HL-60/S4 (cell line): ENCODE results near the gene RANBP3.
"Not testable (repeated sequence)": the region's sequence is repeated elsewhere in the genome, so short reads cannot be mapped to it uniquely, and the experiment has no call there.

Source experiments
- in situ Hi-C: fragments of 300-500 bp; cut with MboI; formaldehyde crosslinking; loops from 2 replicates; pipeline ENCODE4 v1.14.3; 2022; ENCODE audit warnings: low sequenced_read_pairs

Gene RANBP3

GRCh38 chr19:6007866-6008265, 29.9 kb upstream of the RANBP3 start:
- in situ Hi-C loops = no loop called here

GRCh38 chr19:6006896-6007295, 29.0 kb upstream of the RANBP3 start:
- in situ Hi-C loops = no loop called here

GRCh38 chr19:6006070-6006446, 28.1 kb upstream of the RANBP3 start:
- in situ Hi-C loops = not testable (repeated sequence)

- in situ Hi-C loops = no loop called here
Observed at GRCh38 chr19:6005321-6006069, 27.6 kb upstream of the RANBP3 start.

- in situ Hi-C loops = no loop called here
Observed at GRCh38 chr19:6003976-6004375, 26.0 kb upstream of the RANBP3 start.

DNA sequence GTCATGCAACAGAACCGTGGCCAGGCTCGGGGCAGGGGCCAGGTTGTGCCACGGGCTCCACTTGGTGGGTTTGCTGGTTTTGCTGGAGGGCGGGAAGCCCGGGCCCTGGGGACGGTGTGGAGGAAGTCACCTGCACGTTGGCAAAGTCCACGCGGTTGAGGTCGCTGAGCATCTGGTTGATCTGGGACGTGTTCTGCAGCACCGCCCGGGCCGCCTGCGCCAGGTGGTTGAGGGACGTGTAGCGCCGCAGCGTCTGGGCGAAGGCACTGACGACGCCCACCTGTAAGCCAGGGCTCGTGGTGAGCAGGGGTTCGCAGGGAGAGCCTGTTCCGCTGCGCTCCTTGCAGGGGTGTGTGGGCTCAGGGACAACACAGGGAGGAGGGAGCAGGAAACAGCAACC, 24.7 kb upstream of the RANBP3 start:
- in situ Hi-C loops = no loop called here

DNA sequence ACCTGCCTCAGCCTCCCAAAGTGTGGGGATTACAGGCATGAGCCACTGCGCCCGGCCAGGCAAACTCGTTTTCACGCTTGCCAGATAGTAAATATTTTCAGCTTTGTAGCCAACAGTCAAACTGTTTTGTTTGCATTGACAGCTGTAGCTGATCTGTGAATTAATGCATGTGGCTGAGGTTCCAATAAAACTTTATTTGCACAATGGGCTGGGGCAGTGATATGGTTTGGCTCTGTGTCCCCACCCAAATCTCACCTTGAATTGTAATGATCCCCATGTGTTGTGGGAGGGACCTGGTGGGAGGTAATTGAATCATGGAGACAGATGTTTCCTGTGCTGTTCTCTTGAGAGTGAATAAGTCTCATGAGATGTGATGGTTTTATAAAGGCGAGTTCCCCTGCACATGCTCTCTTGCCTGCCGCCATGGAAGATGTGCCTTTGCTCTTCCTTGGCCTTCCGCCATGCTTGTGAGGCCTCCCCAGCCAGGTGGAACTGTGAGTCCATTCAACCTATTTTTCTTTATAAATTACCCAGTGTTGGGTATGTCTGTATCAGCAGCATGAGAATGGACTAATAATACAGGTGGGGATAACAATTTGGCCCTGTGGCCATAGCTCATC, 22.4 kb upstream of the RANBP3 start:
- in situ Hi-C loops = no loop called here

DNA sequence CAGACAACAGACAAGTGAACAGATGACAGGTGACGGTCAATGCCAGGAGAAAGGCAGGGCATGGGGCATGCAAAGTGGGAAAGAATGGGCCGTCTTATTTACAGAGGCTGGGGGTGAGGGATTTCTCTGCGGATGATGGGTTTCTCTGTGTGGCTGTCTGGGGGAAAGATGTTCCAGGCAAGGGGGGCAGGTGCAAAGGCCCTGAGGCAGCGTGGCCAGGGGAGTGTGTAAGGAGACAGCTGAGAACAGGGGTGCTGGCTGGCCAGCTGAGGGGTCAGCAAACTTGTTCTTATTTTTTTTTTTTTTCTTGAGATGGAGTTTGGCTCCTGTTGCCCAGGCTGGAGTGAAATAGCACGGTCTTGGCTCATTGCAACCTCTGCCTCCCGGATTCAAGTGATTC, 21.8 kb upstream of the RANBP3 start:
- in situ Hi-C loops = no loop called here

DNA sequence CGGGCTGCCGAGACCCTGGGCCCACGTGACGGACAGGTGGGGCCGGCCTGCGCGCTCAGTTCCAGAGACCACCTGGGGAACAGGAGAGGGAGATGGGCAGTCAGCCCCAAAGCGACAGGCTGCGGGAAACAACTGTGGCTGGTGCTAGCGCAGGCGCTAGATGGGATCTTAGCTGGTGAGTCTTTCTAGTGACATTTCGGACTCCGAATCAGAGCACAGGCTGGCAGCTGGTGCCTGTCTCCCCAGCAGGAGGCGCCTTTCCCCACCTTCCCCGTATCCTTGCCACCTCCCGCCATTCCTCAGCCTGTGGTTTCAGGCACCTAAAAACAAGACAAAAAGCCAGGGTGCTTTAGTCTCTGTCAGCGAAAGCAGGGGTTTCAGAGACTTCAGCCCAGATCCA, 19.4 kb upstream of the RANBP3 start:
- in situ Hi-C loops = no loop called here

GRCh38 chr19:5996623-5997320, 18.8 kb upstream of the RANBP3 start:
- in situ Hi-C loops = no loop called here

DNA sequence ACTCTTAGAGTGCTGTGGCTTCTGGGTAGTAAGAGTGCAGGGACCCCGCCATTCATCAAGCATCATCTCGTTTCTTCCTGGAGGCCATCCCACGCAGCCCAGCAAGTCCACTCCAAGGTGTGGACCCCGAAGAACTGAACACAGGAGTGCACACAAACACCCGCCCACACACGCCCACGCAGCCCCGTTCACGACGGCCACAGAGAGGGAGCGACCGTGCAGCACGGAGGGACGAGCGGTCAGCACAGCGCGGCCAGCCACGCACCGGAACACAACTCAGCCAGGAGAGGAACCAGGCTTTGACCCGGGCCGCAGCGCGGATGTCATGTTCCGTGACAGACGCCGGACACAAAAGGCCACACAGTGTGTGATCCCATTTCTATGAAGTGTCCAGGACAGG, 18.2 kb upstream of the RANBP3 start:
- in situ Hi-C loops = no loop called here

DNA sequence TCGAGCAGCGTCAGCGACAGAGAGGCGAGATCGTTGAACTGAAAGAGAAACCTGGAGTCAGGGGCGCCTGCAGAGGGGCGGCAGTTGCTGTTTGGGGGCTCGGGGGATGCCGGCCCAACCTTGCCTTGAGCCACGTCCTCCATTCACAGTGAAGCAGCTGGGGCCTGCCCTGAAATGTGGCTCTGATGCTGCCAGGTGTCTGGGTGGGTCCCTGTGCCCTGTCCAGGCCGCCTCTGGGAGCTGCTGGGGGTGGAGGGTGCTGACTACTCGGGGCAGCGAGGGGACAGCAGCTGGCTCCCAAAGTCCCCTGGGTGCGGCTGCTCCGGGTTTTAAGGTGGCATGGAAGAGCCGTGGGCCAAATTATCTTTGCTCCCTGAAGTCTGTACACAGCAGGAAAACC, 17.7 kb upstream of the RANBP3 start:
- in situ Hi-C loops = no loop called here

DNA sequence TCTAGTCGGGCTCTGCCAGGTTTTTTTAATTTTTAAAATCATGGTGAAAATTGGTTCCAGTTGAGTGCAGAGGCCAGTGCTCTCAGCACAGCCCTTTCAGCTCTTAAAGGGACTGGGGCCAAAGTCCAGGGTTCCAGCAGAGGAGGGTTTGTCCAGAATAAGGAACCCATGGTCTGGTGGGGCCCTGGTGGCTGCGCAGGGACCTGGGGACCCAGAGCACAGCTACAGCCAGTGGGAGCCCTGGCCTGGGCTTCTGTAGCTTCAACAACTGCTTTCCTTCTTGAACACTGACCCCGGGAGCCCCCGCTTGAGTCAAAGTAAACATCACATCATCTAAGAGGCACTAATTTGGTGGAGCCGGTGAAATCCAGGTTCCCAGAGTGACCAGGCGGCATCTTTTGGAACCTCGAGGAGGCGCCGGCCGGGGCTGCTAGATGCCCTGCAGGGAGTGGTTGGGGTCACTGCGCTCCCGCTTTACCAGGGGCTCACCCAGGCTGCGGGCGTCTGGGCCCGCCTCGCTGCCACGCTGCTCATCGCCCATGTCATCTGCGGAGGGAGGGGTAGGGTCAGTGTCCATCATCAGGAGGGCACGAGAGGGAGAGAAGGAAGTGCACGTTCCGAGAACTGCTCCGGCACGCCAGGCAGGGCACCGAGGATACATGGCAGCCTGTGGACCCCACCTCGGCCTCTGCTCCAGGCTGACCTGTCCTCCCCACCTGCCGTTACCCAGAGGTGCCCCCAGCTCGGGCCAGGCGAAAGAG, 16.6 kb upstream of the RANBP3 start:
- in situ Hi-C loops = no loop called here

DNA sequence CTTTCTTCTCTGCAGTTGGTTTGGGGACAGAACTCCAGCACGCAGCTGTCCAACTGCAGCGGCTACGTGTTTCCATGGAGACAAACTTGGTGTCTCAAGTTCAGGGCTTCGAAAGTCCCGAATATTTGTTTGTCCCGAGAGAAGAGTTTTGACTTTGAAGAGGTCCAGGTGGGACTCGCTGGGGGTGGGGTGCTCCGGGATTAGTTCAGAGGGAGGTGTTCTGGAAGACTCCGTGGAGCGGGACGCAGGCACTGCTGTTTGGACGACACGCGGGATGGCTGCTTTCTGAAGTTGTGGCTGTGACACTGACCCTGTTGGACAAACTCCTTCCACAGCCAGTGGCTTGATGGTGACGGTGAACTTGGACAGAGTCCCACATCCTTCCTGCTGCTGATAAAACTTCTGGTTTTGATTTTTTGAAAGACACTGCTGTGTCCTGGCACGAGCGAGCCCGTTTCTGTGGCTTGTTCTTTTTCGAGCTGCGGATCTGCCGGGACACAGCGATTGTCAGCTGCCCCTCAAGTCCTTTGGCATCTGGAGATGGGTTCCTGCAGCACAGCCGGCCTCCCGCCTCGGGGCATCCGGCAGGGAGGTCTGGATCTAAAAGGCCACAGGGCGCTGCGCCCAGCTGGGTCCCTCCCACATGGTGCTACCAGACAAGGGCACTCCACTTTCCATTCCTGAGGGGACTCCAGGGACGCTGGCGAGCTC, 15.9 kb upstream of the RANBP3 start:
- in situ Hi-C loops = no loop called here

- in situ Hi-C loops = no loop called here
Observed at GRCh38 chr19:5993201-5993600, 15.3 kb upstream of the RANBP3 start.

DNA sequence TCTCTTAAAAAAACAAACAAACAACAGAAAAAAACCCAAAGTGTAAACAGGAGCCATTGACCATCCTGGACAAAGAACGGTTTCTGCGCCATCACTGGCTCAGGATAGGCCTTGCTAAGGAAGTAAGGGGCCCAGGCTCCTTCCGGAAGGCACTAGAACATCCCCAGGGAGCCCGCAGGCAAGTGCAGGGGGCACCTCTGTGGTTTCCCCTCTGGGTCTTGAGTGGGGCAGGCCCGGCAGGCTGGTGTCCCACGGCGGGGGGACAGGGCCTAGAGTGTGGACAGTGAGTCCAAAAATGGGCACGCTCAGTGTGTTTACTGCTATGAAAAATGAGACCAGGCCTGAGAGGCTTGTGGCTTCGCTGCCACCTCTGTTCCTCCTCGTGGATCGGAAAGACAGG, 14.8 kb upstream of the RANBP3 start:
- in situ Hi-C loops = no loop called here

GRCh38 chr19:5991244-5991838, 13.4 kb upstream of the RANBP3 start:
- in situ Hi-C loops = no loop called here

GRCh38 chr19:5990289-5990797, 12.4 kb upstream of the RANBP3 start:
- in situ Hi-C loops = no loop called here

DNA sequence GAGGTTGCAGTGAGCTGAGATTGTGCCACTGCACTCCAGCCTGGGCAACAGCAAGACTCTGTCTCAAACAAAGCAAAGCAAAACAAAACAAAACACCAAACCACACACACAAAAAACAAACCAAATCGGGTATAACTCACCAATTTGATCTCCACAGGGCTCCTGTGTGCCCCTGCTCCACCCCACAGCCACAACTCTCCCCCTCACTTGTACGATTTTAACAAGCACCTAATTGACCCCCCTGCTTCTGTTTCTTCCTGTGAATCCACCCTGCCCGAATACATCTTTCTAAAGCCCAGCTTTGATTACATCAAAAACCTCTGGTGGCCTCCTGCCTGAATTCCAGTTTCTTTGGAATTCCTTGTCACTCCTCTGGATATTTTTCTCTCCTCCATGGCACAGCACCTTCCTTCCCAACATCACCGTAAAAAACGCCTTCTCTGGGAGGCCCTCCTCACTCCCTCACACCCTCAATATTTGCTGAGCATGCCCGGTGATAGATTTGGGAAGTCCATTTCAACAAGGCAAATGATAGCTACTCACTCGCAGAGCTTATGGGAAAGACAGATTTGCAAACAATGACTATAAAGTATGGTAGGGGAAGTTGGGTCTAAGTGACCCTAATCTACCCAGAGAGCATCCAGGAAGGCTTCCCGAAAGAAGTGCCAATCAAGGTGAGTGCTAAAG, 11.6 kb upstream of the RANBP3 start:
- in situ Hi-C loops = no loop called here
